ENCODE measurements around the gene SPECC1. TPM values are rescaled to one million over a fixed set of nuclear protein-coding genes. Genes with fewer than 3 reads are reported as not detected.

SPECC1 gene
- total RNA-seq, 1 donor from 2014 or later: 69.6 TPM

GRCh38 chr17:19991252-19991885, 17.8 kb upstream of the SPECC1 start:
- DNase-seq (ENCODE audit: low spot score, unreplicated experiment): no peak

GRCh38 chr17:19992803-19993713, 16.1 kb upstream of the SPECC1 start:
- TF ChIP-seq CTCF (IDR thresholded peaks at IDR 0.05; ENCODE audit: unreplicated experiment): peak; percentile 80
- peak; percentile 81 for DNase-seq (ENCODE audit: low spot score, unreplicated experiment)
- Mint-ChIP-seq H3K27me3 (peaks cover 27% of the 10 kb centered on the region), H3K27ac (peak overlapping the region; percentile 86), H3K9me3 (ENCODE audit: low read depth) (no peaks in the 10 kb centered on the region), H3K4me3 (ENCODE audit: low read depth) (no peak overlapping the region), H3K36me3 (ENCODE audit: insufficient read depth) (no peaks in the 10 kb centered on the region), H3K4me1 (ENCODE audit: low read depth) (peaks cover 1% of the 10 kb centered on the region)

More at GRCh38 chr17:19991252-19991885, 17.8 kb upstream of the SPECC1 start:
- Mint-ChIP-seq H3K4me1 (ENCODE audit: low read depth) (peaks cover 3% of the 10 kb centered on the region), H3K27me3 (peaks cover 24% of the 10 kb centered on the region), H3K9me3 (ENCODE audit: low read depth) (no peaks in the 10 kb centered on the region), H3K27ac (peak overlapping the region; percentile 34), H3K4me3 (ENCODE audit: low read depth) (no peak overlapping the region), H3K36me3 (ENCODE audit: insufficient read depth) (no peaks in the 10 kb centered on the region)
- TF ChIP-seq CTCF (IDR thresholded peaks at IDR 0.05; ENCODE audit: unreplicated experiment): no peak

- no peak overlapping the region for H3K4me3 Mint-ChIP-seq (ENCODE audit: low read depth)
- peaks cover 8% of the 10 kb centered on the region for H3K4me1 Mint-ChIP-seq (ENCODE audit: low read depth)
- no peaks in the 10 kb centered on the region for H3K9me3 Mint-ChIP-seq (ENCODE audit: low read depth)
- H3K27ac Mint-ChIP-seq: no peak overlapping the region
- no peak for DNase-seq (ENCODE audit: low spot score, unreplicated experiment)
- no peaks in the 10 kb centered on the region for H3K36me3 Mint-ChIP-seq (ENCODE audit: insufficient read depth)
- H3K27me3 Mint-ChIP-seq: peaks cover 30% of the 10 kb centered on the region
- TF ChIP-seq CTCF (IDR thresholded peaks at IDR 0.05; ENCODE audit: unreplicated experiment): no peak
Observed at GRCh38 chr17:19996086-19996485, 13.1 kb upstream of the SPECC1 start.

GRCh38 chr17:19996502-19996901, 12.7 kb upstream of the SPECC1 start:
- H3K36me3 Mint-ChIP-seq (ENCODE audit: insufficient read depth): no peaks in the 10 kb centered on the region
- DNase-seq (ENCODE audit: low spot score, unreplicated experiment): no peak
- no peaks in the 10 kb centered on the region for H3K9me3 Mint-ChIP-seq (ENCODE audit: low read depth)
- peaks cover 25% of the 10 kb centered on the region for H3K27me3 Mint-ChIP-seq
- no peak overlapping the region for H3K4me3 Mint-ChIP-seq (ENCODE audit: low read depth)
- no peak for TF ChIP-seq CTCF (IDR thresholded peaks at IDR 0.05; ENCODE audit: unreplicated experiment)
- H3K4me1 Mint-ChIP-seq (ENCODE audit: low read depth): peaks cover 8% of the 10 kb centered on the region
- no peak overlapping the region for H3K27ac Mint-ChIP-seq

- no peak for DNase-seq (ENCODE audit: low spot score, unreplicated experiment)
- Mint-ChIP-seq H3K4me1 (ENCODE audit: low read depth) (peaks cover 6% of the 10 kb centered on the region), H3K27me3 (peaks cover 61% of the 10 kb centered on the region), H3K4me3 (ENCODE audit: low read depth) (peak overlapping the region; percentile 89), H3K27ac (no peak overlapping the region), H3K36me3 (ENCODE audit: insufficient read depth) (no peaks in the 10 kb centered on the region), H3K9me3 (ENCODE audit: low read depth) (no peaks in the 10 kb centered on the region)
- TF ChIP-seq CTCF (IDR thresholded peaks at IDR 0.05; ENCODE audit: unreplicated experiment): no peak
Observed at GRCh38 chr17:20008242-20009051, 712 bp upstream of the SPECC1 start.
